GM12875 (cell line): Measurements from ENCODE around the gene PMEPA1.

ENCODE experiments used
- H3K4me3 ChIP-seq: one replicate; pipeline ENCODE4 v1.5.1; 2011; ENCODE audit warnings: low read depth, low read length, control low read depth
- CTCF ChIP-seq: IDR thresholded peaks from 2 replicates; pipeline ENCODE4 v1.5.1; 2011; ENCODE audit warnings: low read depth, mild to moderate bottlenecking, control low read depth, inconsistent platforms, low read length, moderate library complexity, borderline replicate concordance; ENCODE audit not compliant: insufficient read depth

Gene PMEPA1

GRCh38 chr20:57620274-57620990, 89.4 kb downstream of the PMEPA1 start, which contains the start of gene ZBP1:
ZBP1 (minus strand) TSS chr20:57620426; CDS start chr20:57620295, 131 bp downstream.
- TF ChIP-seq CTCF, result no peak

GRCh38 chr20:57619051-57619831, 90.6 kb downstream of the PMEPA1 start:
- peak overlapping the region; percentile 26 for H3K4me3 ChIP-seq
- no peak for TF ChIP-seq CTCF

More at GRCh38 chr20:57620274-57620990, 89.4 kb downstream of the PMEPA1 start, which contains the start of gene ZBP1:
- H3K4me3 ChIP-seq, result peak within 1 kb of the TSS; percentile 19

- no peak for TF ChIP-seq CTCF
- peak overlapping the region; percentile 26 for H3K4me3 ChIP-seq
Observed at GRCh38 chr20:57618764-57619050, 91.1 kb downstream of the PMEPA1 start.

- TF ChIP-seq CTCF, result no peak
- peak overlapping the region; percentile 26 for H3K4me3 ChIP-seq
Observed at GRCh38 chr20:57618091-57618763, 91.6 kb downstream of the PMEPA1 start.

GRCh38 chr20:57617079-57617795, 92.6 kb downstream of the PMEPA1 start:
- TF ChIP-seq CTCF, result no peak
- no peak overlapping the region for H3K4me3 ChIP-seq

GRCh38 chr20:57616143-57616951, 93.5 kb downstream of the PMEPA1 start:
- TF ChIP-seq CTCF, result no peak
- H3K4me3 ChIP-seq, result no peak overlapping the region
